SK-N-SH (cell line): ENCODE results near the gene HDAC4.

Source experiments
- CTCF ChIP-seq: fragments of 200-600 bp; sonication (generic); IDR thresholded peaks from 2 replicates; pipeline ENCODE4 v1.6.1; 2017; ENCODE audit warnings: antibody characterized with exemption, mild to moderate bottlenecking, moderate library complexity
- MAX ChIP-seq: IDR thresholded peaks from 2 replicates; pipeline ENCODE4 v1.4.0; 2012; ENCODE audit warnings: low read depth
- RFX5 ChIP-seq: IDR thresholded peaks from 2 replicates; pipeline ENCODE4 v1.6.1; 2012; ENCODE audit warnings: mild to moderate bottlenecking, improper control_type of control experiment, low read length
- SIN3A ChIP-seq: IDR thresholded peaks from 2 replicates; pipeline ENCODE4 v1.6.1; 2012; ENCODE audit warnings: low read depth, mild to moderate bottlenecking, low read length, moderate library complexity, borderline replicate concordance
- TAF1 ChIP-seq: IDR thresholded peaks from 2 replicates; pipeline ENCODE4 v1.6.1; 2012; ENCODE audit warnings: low read depth, mild to moderate bottlenecking, low read length, moderate library complexity, borderline replicate concordance

- no peak for TF ChIP-seq TAF1
- TF ChIP-seq SIN3A = no peak
- no peak for TF ChIP-seq MAX
- TF ChIP-seq CTCF = no peak
- TF ChIP-seq RFX5 = no peak
Measured at GRCh38 chr2:239292531-239292930, 108.3 kb downstream of the HDAC4 start.
